ENCODE data around the gene PGLYRP1.

PGLYRP1 gene

DNA sequence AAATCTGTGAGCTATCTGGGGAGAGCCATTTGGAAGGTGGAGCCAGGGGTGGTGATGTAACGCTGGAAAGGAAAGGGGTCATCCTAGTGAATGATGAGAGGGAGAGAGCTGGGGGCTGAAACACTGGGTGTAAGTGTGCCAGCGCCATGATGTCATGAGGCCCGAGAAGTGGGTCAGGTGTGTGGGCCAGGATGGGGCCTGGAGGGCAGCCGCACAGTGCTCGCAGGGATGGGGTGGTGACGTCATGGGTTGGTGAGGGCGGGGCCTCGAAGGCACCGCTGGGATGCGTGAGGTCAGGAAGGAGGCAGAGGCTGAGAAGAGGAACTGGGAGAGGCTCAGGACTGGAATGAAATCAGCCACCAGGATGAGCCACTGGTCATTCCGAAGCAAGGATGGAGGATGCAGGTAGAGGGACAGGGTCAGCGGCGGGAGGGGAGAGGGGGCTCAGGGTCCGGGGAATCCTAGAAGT, 23.2 kb downstream of the PGLYRP1 start:
- H3K4me3 ChIP-seq (ENCODE audit: severe bottlenecking): no peak overlapping the region
- no peaks in the 10 kb centered on the region for H3K9me3 ChIP-seq (ENCODE audit: severe bottlenecking)
- H3K27ac ChIP-seq (ENCODE audit: poor library complexity, severe bottlenecking): no peak overlapping the region
- DNase-seq (ENCODE audit: low spot score): no peak
- no peak for ATAC-seq (ENCODE audit: low read depth)
- no peaks in the 10 kb centered on the region for H3K36me3 ChIP-seq (ENCODE audit: low read depth)
- TF ChIP-seq, protein P1, sequence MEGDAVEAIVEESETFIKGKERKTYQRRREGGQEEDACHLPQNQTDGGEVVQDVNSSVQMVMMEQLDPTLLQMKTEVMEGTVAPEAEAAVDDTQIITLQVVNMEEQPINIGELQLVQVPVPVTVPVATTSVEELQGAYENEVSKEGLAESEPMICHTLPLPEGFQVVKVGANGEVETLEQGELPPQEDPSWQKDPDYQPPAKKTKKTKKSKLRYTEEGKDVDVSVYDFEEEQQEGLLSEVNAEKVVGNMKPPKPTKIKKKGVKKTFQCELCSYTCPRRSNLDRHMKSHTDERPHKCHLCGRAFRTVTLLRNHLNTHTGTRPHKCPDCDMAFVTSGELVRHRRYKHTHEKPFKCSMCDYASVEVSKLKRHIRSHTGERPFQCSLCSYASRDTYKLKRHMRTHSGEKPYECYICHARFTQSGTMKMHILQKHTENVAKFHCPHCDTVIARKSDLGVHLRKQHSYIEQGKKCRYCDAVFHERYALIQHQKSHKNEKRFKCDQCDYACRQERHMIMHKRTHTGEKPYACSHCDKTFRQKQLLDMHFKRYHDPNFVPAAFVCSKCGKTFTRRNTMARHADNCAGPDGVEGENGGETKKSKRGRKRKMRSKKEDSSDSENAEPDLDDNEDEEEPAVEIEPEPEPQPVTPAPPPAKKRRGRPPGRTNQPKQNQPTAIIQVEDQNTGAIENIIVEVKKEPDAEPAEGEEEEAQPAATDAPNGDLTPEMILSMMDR (IDR thresholded peaks at IDR 0.05; ENCODE audit: poor library complexity, severe bottlenecking): no peak
- H3K4me1 ChIP-seq (ENCODE audit: insufficient read depth, poor library complexity, severe bottlenecking): peaks cover 2% of the 10 kb centered on the region
- no peaks in the 10 kb centered on the region for H3K27me3 ChIP-seq (ENCODE audit: insufficient read depth, poor library complexity, severe bottlenecking)

DNA sequence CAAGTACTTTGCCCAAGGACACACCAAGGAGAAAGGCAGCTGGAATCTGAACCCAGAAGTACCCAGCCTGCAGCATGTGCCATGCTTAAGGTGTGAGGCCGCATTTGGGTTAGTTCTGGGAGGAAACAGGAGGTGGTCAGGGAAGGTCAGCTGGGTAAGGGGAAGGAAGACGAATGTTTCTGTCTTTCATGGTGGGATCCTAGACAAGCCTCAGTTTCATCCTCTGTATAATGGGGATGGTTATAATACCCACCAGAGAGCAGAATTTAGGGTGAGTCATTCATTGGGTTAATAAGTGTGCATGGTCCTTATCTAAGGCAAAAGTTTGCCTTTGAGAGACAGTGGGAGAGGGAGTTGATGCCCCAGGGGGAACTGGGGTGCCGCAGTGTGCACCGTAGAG, 24.0 kb downstream of the PGLYRP1 start:
- no peak for ATAC-seq (ENCODE audit: low read depth)

DNA sequence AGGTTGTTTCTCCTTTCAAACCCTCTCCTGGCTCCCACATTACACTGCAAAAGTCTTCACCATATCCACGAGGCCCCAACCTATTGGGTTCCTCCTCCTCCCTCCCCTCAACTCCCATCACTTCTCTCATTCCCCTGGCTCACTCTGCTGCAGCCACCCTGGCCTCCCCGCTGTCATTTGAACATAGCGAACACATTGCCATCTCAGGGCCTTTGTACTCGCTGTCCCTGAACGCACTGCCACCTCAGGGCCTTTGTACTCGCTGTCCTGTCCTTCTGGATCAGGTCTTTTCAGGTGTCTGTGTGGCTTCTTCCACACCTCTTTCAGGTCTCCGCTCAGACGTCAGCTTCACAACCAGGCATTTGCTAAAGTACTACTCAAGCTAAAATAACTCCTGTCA, 25.9 kb downstream of the PGLYRP1 start:
- Histone ChIP-seq H3K27ac (ENCODE audit: poor library complexity, severe bottlenecking) (no peak overlapping the region), H3K36me3 (ENCODE audit: low read depth) (no peaks in the 10 kb centered on the region), H3K9me3 (ENCODE audit: severe bottlenecking) (no peaks in the 10 kb centered on the region), H3K27me3 (ENCODE audit: insufficient read depth, poor library complexity, severe bottlenecking) (no peaks in the 10 kb centered on the region), H3K4me3 (ENCODE audit: severe bottlenecking) (no peak overlapping the region), H3K4me1 (ENCODE audit: insufficient read depth, poor library complexity, severe bottlenecking) (peaks cover 2% of the 10 kb centered on the region)
- TF ChIP-seq, protein P1 (IDR thresholded peaks at IDR 0.05; ENCODE audit: poor library complexity, severe bottlenecking): no peak
- ATAC-seq (ENCODE audit: low read depth) (no peak), DNase-seq (ENCODE audit: low spot score) (no peak)

More for the DNA sequence above, 24.0 kb downstream of the PGLYRP1 start:
- TF ChIP-seq, protein P1 (IDR thresholded peaks at IDR 0.05; ENCODE audit: poor library complexity, severe bottlenecking): no peak
- H3K9me3 ChIP-seq (ENCODE audit: severe bottlenecking): no peaks in the 10 kb centered on the region
- no peak overlapping the region for H3K27ac ChIP-seq (ENCODE audit: poor library complexity, severe bottlenecking)
- DNase-seq (ENCODE audit: low spot score): no peak
- no peaks in the 10 kb centered on the region for H3K27me3 ChIP-seq (ENCODE audit: insufficient read depth, poor library complexity, severe bottlenecking)
- no peak overlapping the region for H3K4me3 ChIP-seq (ENCODE audit: severe bottlenecking)
- H3K4me1 ChIP-seq (ENCODE audit: insufficient read depth, poor library complexity, severe bottlenecking): peaks cover 2% of the 10 kb centered on the region
- no peaks in the 10 kb centered on the region for H3K36me3 ChIP-seq (ENCODE audit: low read depth)

DNA sequence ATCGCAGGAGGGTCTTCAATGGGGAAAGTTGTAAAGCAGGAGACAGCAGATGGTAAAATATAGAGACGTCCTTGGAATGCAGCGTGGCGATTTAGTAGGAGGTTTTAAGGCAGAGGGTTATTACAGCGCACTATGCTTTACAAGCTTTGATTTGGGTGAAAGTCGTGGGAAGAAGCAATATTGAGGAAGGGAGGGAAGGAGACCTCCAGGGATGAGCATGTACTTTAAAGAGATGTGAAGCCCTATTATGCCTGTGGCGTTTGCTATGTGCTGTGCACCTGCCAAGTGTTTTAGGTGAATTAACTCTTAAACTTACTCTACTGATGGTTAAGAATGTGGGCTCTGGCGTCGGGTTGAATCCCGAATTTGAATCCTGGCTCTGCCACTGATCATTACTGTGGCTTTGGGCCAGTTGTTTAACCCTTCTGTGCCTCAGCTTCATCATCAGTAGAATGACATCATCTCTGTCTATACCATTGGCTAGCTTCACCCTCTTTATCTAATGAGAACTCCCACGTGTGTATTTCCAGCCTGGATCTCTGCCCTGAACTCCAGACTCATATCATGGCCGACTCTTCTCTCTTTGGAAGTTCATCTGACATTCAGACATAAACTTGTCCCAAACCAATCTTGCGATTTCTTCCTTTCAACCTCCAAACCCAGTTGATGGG, 27.0 kb downstream of the PGLYRP1 start:
- no peaks in the 10 kb centered on the region for H3K9me3 ChIP-seq (ENCODE audit: severe bottlenecking)
- TF ChIP-seq, protein P1 (IDR thresholded peaks at IDR 0.05; ENCODE audit: poor library complexity, severe bottlenecking): no peak

More for the DNA sequence above, 27.0 kb downstream of the PGLYRP1 start:
- Histone ChIP-seq H3K4me1 (ENCODE audit: insufficient read depth, poor library complexity, severe bottlenecking) (peaks cover 2% of the 10 kb centered on the region), H3K4me3 (ENCODE audit: severe bottlenecking) (peak overlapping the region; percentile 72), H3K36me3 (ENCODE audit: low read depth) (no peaks in the 10 kb centered on the region), H3K27ac (ENCODE audit: poor library complexity, severe bottlenecking) (no peak overlapping the region), H3K27me3 (ENCODE audit: insufficient read depth, poor library complexity, severe bottlenecking) (no peaks in the 10 kb centered on the region)
- DNase-seq (ENCODE audit: low spot score): no peak
- ATAC-seq (ENCODE audit: low read depth): no peak

All from RWPE2 (cell line).